Body of pancreas (tissue), 4 donors: ENCODE results near the gene DMD. TPM values are rescaled to one million over a fixed set of nuclear protein-coding genes. Genes with fewer than 3 reads are reported as not detected.

Source experiments
- ATAC-seq: fragments of 150-250 bp; one replicate; pipeline ENCODE4 v1.9.1; 2016
- DNase-seq, 4 donors: peaks; one replicate each; pipeline ENCODE4 v3.0.0-alpha.2; 2019
- H3K27ac ChIP-seq, 4 donors: fragments of 200-600 bp; sonication (generic); 1 replicate in 3 of 4; 2 replicates in 1 of 4; pipeline versions ENCODE4 v1.5.1 to v1.6.1; 2016 to 2019; ENCODE audit warnings: mild to moderate bottlenecking in 1 of 4, mixed read lengths in 1 of 4, moderate library complexity in 1 of 4
- H3K27me3 ChIP-seq, 2 donors: fragments of 200-600 bp; sonication (generic); one replicate each; pipeline ENCODE4 v1.6.0; 2016; ENCODE audit warnings: mild to moderate bottlenecking in 1 of 2
- H3K36me3 ChIP-seq, 2 donors: fragments of 200-600 bp; sonication (generic); replicated peaks in 1 of 2; 2 replicates each; pipeline ENCODE4 v1.5.1; 2016; ENCODE audit warnings: low read depth in 2 of 2; ENCODE audit not compliant: insufficient read depth in 1 of 2
- H3K4me1 ChIP-seq: fragments of 200-600 bp; sonication (generic); one replicate; pipeline ENCODE4 v1.6.0; 2016
- H3K4me3 ChIP-seq, 2 donors: fragments of 200-600 bp; sonication (generic); 1 replicate in 1 of 2; 2 replicates in 1 of 2; pipeline ENCODE4 v1.5.1; 2016 to 2019
- H3K9me3 ChIP-seq, 3 donors: fragments of 200-600 bp; sonication (generic); 1 replicate in 2 of 3; 2 replicates in 1 of 3; pipeline ENCODE4 v1.5.1; 2016
- POLR2A ChIP-seq, 3 donors: fragments of 450-650 bp; IDR thresholded peaks; one replicate each; pipeline ENCODE4 v1.6.1; 2016; ENCODE audit warnings: antibody characterized with exemption in 3 of 3, mild to moderate bottlenecking in 2 of 3
- WGBS, 2 donors: methylation state at CpG; one replicate each; pipeline ENCODE4 v1.1.5; 2017; 5-methylcytosine and 5-hydroxymethylcytosine counted together
- intact Hi-C: fragments of 100-400 bp; cut with DNase I; formaldehyde crosslinking; loops from one replicate; pipeline ENCODE4 v1.15.1; 2023
- total RNA-seq, 2 donors: library from RNA; depleted of rRNA; stranded (reverse); fragments of >200 nt; gene quantifications; one replicate each; pipeline ENCODE4 v1.1.0, GENCODE V29; 2016
- TF ChIP-seq, protein P1 (sequence below), 7 experiments: fragments of 450-650 bp in 4 of 7; fragments of 200-600 bp in 3 of 7; sonication (generic) in 3 of 7; IDR thresholded peaks; one replicate each; pipeline ENCODE4 v1.5.1; 2016 to 2019; ENCODE audit warnings: antibody characterized with exemption in 7 of 7

DMD gene
- total RNA-seq, 2 donors from 2014 or later, result 28.5 to 38.6 TPM

GRCh38 chrX:31546126-31546525 is 1665.2 kb downstream of the DMD start:
- DNase-seq, result peak in 1 of 4 donors; percentile 1
- Histone ChIP-seq H3K27me3 (no peaks in the 10 kb centered on the region), H3K36me3 (no peaks in the 10 kb centered on the region), H3K4me1 (no peaks in the 10 kb centered on the region), H3K27ac (no peak overlapping the region), H3K9me3 (no peaks in the 10 kb centered on the region), H3K4me3 (no peak overlapping the region)
- WGBS, 2 donors, result 69 to 88% methylated on average over 3 of the region's 3 CpGs
- no peak for TF ChIP-seq POLR2A (IDR thresholded peaks at IDR 0.05)
- TF ChIP-seq, protein P1, sequence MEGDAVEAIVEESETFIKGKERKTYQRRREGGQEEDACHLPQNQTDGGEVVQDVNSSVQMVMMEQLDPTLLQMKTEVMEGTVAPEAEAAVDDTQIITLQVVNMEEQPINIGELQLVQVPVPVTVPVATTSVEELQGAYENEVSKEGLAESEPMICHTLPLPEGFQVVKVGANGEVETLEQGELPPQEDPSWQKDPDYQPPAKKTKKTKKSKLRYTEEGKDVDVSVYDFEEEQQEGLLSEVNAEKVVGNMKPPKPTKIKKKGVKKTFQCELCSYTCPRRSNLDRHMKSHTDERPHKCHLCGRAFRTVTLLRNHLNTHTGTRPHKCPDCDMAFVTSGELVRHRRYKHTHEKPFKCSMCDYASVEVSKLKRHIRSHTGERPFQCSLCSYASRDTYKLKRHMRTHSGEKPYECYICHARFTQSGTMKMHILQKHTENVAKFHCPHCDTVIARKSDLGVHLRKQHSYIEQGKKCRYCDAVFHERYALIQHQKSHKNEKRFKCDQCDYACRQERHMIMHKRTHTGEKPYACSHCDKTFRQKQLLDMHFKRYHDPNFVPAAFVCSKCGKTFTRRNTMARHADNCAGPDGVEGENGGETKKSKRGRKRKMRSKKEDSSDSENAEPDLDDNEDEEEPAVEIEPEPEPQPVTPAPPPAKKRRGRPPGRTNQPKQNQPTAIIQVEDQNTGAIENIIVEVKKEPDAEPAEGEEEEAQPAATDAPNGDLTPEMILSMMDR (IDR thresholded peaks at IDR 0.05), result no peak
- no peak for ATAC-seq
- intact Hi-C loops, result no loop called here

- intact Hi-C loops, result no loop called here
- TF ChIP-seq POLR2A (IDR thresholded peaks at IDR 0.05), result no peak
- TF ChIP-seq, protein P1 (IDR thresholded peaks at IDR 0.05), result no peak
- H3K36me3 ChIP-seq, result no peaks in the 10 kb centered on the region
- no peak overlapping the region for H3K4me3 ChIP-seq
- WGBS, 2 donors, result 82 to 89% methylated on average over 5 of the region's 5 CpGs
- no peaks in the 10 kb centered on the region for H3K27me3 ChIP-seq
- no peak for DNase-seq
- ATAC-seq, result no peak
- H3K27ac ChIP-seq, result no peak overlapping the region
- no peaks in the 10 kb centered on the region for H3K9me3 ChIP-seq
- H3K4me1 ChIP-seq, result no peaks in the 10 kb centered on the region
These were observed 1665.6 kb downstream of the DMD start for GRCh38 chrX:31545726-31546125.

DNA sequence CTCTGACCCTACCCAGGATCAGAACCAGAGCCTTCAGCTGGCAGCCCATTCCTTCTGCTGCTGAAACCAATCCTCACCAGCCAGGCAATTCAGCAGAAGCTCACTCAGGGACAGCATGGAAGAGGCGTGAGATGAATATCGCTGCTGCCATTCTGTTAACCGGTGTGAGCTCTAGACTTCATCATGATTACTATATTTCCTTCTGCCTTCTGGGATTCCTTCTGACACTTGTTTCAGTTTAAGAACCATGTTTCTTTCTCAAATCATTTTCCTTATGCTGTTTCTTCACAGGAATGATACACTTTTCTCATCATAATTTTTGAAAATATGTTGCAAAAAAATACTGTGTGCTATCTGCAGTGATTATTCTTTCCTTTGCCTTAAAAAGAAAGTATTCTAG is 1666.2 kb downstream of the DMD start:
- no peak overlapping the region for H3K4me3 ChIP-seq
- no peak overlapping the region for H3K27ac ChIP-seq
- H3K27me3 ChIP-seq, result no peaks in the 10 kb centered on the region
- DNase-seq, result no peak
- H3K9me3 ChIP-seq, result no peaks in the 10 kb centered on the region
- ATAC-seq, result no peak
- H3K36me3 ChIP-seq, result no peaks in the 10 kb centered on the region
- intact Hi-C loops, result no loop called here
- H3K4me1 ChIP-seq, result no peaks in the 10 kb centered on the region
- no peak for TF ChIP-seq POLR2A (IDR thresholded peaks at IDR 0.05)
- TF ChIP-seq, protein P1 (IDR thresholded peaks at IDR 0.05), result no peak
- 94 to 100% methylated on average over 3 of the region's 3 CpGs for WGBS, 2 donors

DNA sequence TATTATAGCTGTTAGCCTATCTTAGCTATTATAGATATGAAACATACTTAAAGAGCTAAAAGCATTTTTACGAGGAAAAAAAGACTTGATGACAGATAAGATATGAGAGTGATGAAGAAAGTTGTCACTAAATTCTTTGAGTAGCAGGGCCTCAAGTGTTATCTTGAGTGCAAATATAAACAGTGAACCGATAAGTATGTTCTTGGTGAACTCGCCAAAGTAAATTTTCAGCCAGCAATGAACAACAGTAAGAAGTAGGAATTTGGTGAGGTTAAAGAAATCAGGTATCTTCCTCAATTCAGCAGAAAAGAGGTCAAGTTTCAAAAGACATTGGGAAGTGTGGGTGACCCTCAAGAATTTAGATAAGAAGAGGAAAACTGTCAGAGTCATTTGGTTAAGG is 1667.7 kb downstream of the DMD start:
- Histone ChIP-seq H3K9me3 (no peaks in the 10 kb centered on the region), H3K36me3 (no peaks in the 10 kb centered on the region), H3K27me3 (no peaks in the 10 kb centered on the region), H3K4me1 (no peaks in the 10 kb centered on the region), H3K27ac (no peak overlapping the region), H3K4me3 (no peak overlapping the region)
- no peak for ATAC-seq
- WGBS, 2 donors, result 10 to 17% methylated on average over 3 of the region's 3 CpGs
- intact Hi-C loops, result no loop called here
- no peak for DNase-seq
- TF ChIP-seq POLR2A (IDR thresholded peaks at IDR 0.05), result no peak
- TF ChIP-seq, protein P1 (IDR thresholded peaks at IDR 0.05), result no peak

DNA sequence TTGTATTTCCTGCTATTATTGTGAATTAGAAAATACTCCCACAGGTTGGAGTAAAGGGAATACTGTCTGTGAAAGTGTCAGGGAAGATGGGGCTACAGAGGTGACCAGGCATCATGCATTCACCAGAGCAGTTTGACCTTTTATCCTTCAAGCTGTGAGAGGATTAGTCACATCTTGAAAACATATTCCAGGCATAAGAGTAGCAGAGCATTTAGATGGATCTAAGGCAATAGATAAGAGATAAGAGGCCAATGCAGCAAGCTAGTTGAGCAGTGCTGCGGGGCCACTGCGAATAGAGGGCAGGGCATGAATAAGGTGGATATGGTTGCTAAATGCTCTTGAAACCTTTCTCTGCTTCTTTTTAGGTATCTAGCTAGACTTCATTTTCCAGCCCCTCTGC is 1668.8 kb downstream of the DMD start:
- WGBS, 2 donors, result 94% methylated on average over 2 of the region's 2 CpGs
- DNase-seq, result no peak
- Histone ChIP-seq H3K27me3 (no peaks in the 10 kb centered on the region), H3K27ac (no peak overlapping the region), H3K4me1 (no peaks in the 10 kb centered on the region), H3K4me3 (no peak overlapping the region), H3K9me3 (no peaks in the 10 kb centered on the region), H3K36me3 (no peaks in the 10 kb centered on the region)
- TF ChIP-seq POLR2A (IDR thresholded peaks at IDR 0.05), result no peak
- TF ChIP-seq, protein P1 (IDR thresholded peaks at IDR 0.05), result no peak
- ATAC-seq, result no peak
- intact Hi-C loops, result no loop called here
